K562 (cell line): ENCODE measurements around the gene DAPK1. TPM values are rescaled to one million over a fixed set of nuclear protein-coding genes. Genes with fewer than 3 reads are reported as not detected.

Experiments used
- ATAC-seq: fragments of 200-7000 bp; cut with Tn5 transposase; 3 replicates; pipeline ENCODE4 v1.9.1; 2020; ENCODE audit warnings: moderate library complexity
- BruUV-seq: library from RNA; stranded (reverse); fragments of 400-500 nt; replicated peaks from 2 replicates; lab custom pipeline; 2021; lab: Mats Ljungman, UMichigan
- CTCF ChIA-PET: fragments of 300-600 bp; formaldehyde crosslinking; extraction: SDS; loops from one replicate; lab custom pipeline; 2021; ENCODE audit warnings: low intra/inter-chr PET ratio; lab: Yijun Ruan, JAX
- POLR2A ChIA-PET: fragments of 300-600, 350-650 bp; sonication (Branson Sonifier 250); formaldehyde crosslinking; extraction: SDS; loops from one replicate; lab custom pipeline; 2021; ENCODE audit warnings: antibody characterized with exemption, inconsistent platforms; lab: Yijun Ruan, JAX
- DNase-seq, 4 experiments: peaks; one replicate each; pipeline versions ENCODE4 v3.0.0 to v3.0.0-alpha.2; 2011 to 2018; ENCODE audit warnings: low spot score in 3 of 4, mixed read lengths in 3 of 4; ENCODE audit errors: extremely low read depth in 1 of 4
- FAIRE-seq: peaks from 2 replicates; lab custom pipeline; 2011; peaks lifted over from hg19 to GRCh38; lab: Jason Lieb, UNC
- H2AFZ ChIP-seq: 2 replicates; pipeline ENCODE4 v1.6.0; 2011; ENCODE audit warnings: low read depth, low read length, control low read depth, inconsistent platforms
- H3K27ac ChIP-seq: fragments of 200-600 bp; 3 replicates; pipeline ENCODE4 v1.8.0; 2011; ENCODE audit warnings: low read depth, mild to moderate bottlenecking, control low read depth, inconsistent platforms, low read length, moderate library complexity, mixed read lengths; ENCODE audit errors: extremely low read depth
- H3K27me3 ChIP-seq, 2 experiments: fragments of 300-600 bp in 1 of 2; 2 replicates in 1 of 2; 3 replicates in 1 of 2; pipeline versions ENCODE4 v1.6.0 to v1.8.0; 2011; ENCODE audit warnings: inconsistent platforms in 2 of 2, low read length in 2 of 2, mild to moderate bottlenecking in 1 of 2, mixed read lengths in 1 of 2, moderate library complexity in 1 of 2; ENCODE audit not compliant: control insufficient read depth in 2 of 2, insufficient read depth in 2 of 2
- H3K36me3 ChIP-seq: fragments of 300-600 bp; 3 replicates; pipeline ENCODE4 v1.8.0; 2011; ENCODE audit warnings: mild to moderate bottlenecking, low read length, inconsistent platforms; ENCODE audit not compliant: control insufficient read depth, insufficient read depth
- H3K4me1 ChIP-seq, 2 experiments: fragments of 200-600 bp in 1 of 2; replicated peaks in 1 of 2; 2 replicates in 1 of 2; 3 replicates in 1 of 2; pipeline versions ENCODE4 v1.5.1 to v1.8.0; 2011; ENCODE audit warnings: inconsistent platforms in 2 of 2, low read length in 2 of 2, mild to moderate bottlenecking in 1 of 2, mixed read lengths in 1 of 2, moderate library complexity in 1 of 2; ENCODE audit not compliant: control insufficient read depth in 2 of 2, insufficient read depth in 2 of 2
- H3K4me2 ChIP-seq: 2 replicates; pipeline ENCODE4 v1.6.1; 2011; ENCODE audit warnings: low read length, control low read depth, inconsistent platforms, mixed read lengths; ENCODE audit not compliant: insufficient read depth
- H3K4me3 ChIP-seq: fragments of 200-600 bp; sonication (generic), shearing (Covaris generic); 2 replicates; pipeline ENCODE4 v1.5.1; 2016; ENCODE audit warnings: control low read depth, inconsistent platforms
- H3K79me2 ChIP-seq: fragments of 200-600 bp; 3 replicates; pipeline ENCODE4 v1.8.0; 2011; ENCODE audit warnings: low read length, inconsistent platforms; ENCODE audit not compliant: control insufficient read depth, insufficient read depth
- H3K9ac ChIP-seq, 2 experiments: 2 replicates each; pipeline versions ENCODE4 v1.6.0 to v1.6.1; 2011; ENCODE audit warnings: low read depth in 2 of 2, low read length in 2 of 2, control low read depth in 1 of 2, inconsistent platforms in 1 of 2, mild to moderate bottlenecking in 1 of 2, mixed read lengths in 1 of 2; ENCODE audit not compliant: insufficient read depth in 1 of 2
- H3K9me1 ChIP-seq: one replicate; pipeline ENCODE4 v1.6.0; 2011; ENCODE audit warnings: inconsistent platforms, mild to moderate bottlenecking, low read length, moderate library complexity; ENCODE audit not compliant: control insufficient read depth, insufficient read depth
- H3K9me3 ChIP-seq: replicated peaks from 2 replicates; pipeline ENCODE4 v1.5.1; 2011; ENCODE audit warnings: low read depth, low read length, inconsistent platforms; ENCODE audit not compliant: control insufficient read depth, insufficient read depth
- H4K20me1 ChIP-seq: replicated peaks from 2 replicates; pipeline ENCODE4 v1.6.1; 2011; ENCODE audit warnings: low read length, inconsistent platforms, mixed read lengths; ENCODE audit not compliant: control insufficient read depth, insufficient read depth
- ARNT ChIP-seq, 2 experiments: fragments of 450-650 bp; IDR thresholded peaks; 2 replicates each; pipeline ENCODE4 v1.6.1; 2016; ENCODE audit warnings: mild to moderate bottlenecking in 1 of 2
- HIVEP1 ChIP-seq: fragments of 250-450 bp; sonication (Bioruptor Pico); IDR thresholded peaks from 2 replicates; pipeline ENCODE4 v1.4.0; 2020; ENCODE audit warnings: mild to moderate bottlenecking
- RAD21 ChIP-seq, 2 experiments: fragments of 250-450 bp in 1 of 2; fragments of 450-650 bp in 1 of 2; sonication (Bioruptor Pico) in 1 of 2; formaldehyde crosslinking in 1 of 2; IDR thresholded peaks in 1 of 2; conservative IDR thresholded peaks in 1 of 2; 2 replicates each; pipeline versions ENCODE4 v1.4.0 to v1.8.0; 2020 to 2022; ENCODE audit warnings: mild to moderate bottlenecking in 2 of 2, moderate library complexity in 1 of 2
- SPI1 ChIP-seq: IDR thresholded peaks from 2 replicates; pipeline ENCODE4 v1.6.1; 2011; ENCODE audit warnings: low read depth, low read length, control low read depth, borderline replicate concordance
- SRF ChIP-seq, 2 experiments: fragments of 250-450, 450-650 bp in 1 of 2; sonication (Bioruptor Pico) in 1 of 2; sonication (generic) in 1 of 2; formaldehyde crosslinking; IDR thresholded peaks; 2 replicates each; pipeline versions ENCODE4 v1.5.0 to v1.5.1; 2020 to 2022; ENCODE audit warnings: mild to moderate bottlenecking in 1 of 2, missing genetic modification reagents in 1 of 2
- STAG1 ChIP-seq: sonication (generic); formaldehyde crosslinking; IDR thresholded peaks from 2 replicates; pipeline ENCODE4 v1.5.0; 2020; ENCODE audit warnings: missing genetic modification reagents, borderline replicate concordance
- TEAD2 ChIP-seq: fragments of 450-650 bp; IDR thresholded peaks from 2 replicates; pipeline ENCODE4 v1.6.1; 2016; ENCODE audit warnings: missing genetic modification characterization, control low read depth, missing compliant biosample characterization
- ZNF217 ChIP-seq: sonication (generic); formaldehyde crosslinking; IDR thresholded peaks from 2 replicates; pipeline ENCODE4 v1.8.0; 2022; ENCODE audit warnings: mild to moderate bottlenecking, missing genetic modification reagents
- WGBS: fragments of 100-300 bp; shearing (Covaris generic); methylation state at CpG from one replicate; pipeline ENCODE4 v1.1.6; 2016; ENCODE audit warnings: low coverage, mixed read lengths; ENCODE audit not compliant: insufficient coverage; ENCODE audit errors: missing lambda C conversion rate; 5-methylcytosine and 5-hydroxymethylcytosine counted together
- in situ Hi-C: fragments of 300-500 bp; cut with MboI; formaldehyde crosslinking; loops from 4 replicates; pipeline ENCODE4 v1.15.0; 2018; ENCODE audit warnings: inconsistent platforms, mixed read lengths
- intact Hi-C: fragments of 100-400 bp; cut with micrococcal nuclease; formaldehyde crosslinking; loops from 2 replicates; pipeline ENCODE4 v1.14.2; 2022
- polyA plus RNA-seq, 8 experiments: library from polyadenylated mRNA; depleted of rRNA in 4 of 8; stranded (reverse) in 5 of 8; unstranded in 3 of 8; fragments of >200 nt; fragmentation: Nextera tagmentation in 2 of 8; fragmentation: Illumina TruSeq in 1 of 8; extraction: Ambion mirVana in 2 of 8; extraction: Trizol in 1 of 8; gene quantifications; 2 replicates each; pipeline versions ENCODE4 v1.2.1 to v1.2.3, GENCODE V29; 2011 to 2014; ENCODE audit warnings: inconsistent platforms in 1 of 8, missing spikeins in 1 of 8
- total RNA-seq, 7 experiments: library from RNA; depleted of rRNA in 6 of 7; stranded (reverse); fragments of >200 nt in 6 of 7; fragmentation: Illumina TruSeq in 2 of 7; extraction: Trizol in 2 of 7; gene quantifications; 2 replicates each; pipeline versions ENCODE4 v1.2.1 to v1.2.3, GENCODE V29; 2011 to 2021; ENCODE audit warnings: low replicate concordance in 1 of 7
- TF ChIP-seq, protein P1 (sequence below), 2 experiments: fragments of 450-650 bp; formaldehyde crosslinking in 1 of 2; IDR thresholded peaks; 2 replicates each; pipeline versions ENCODE4 v1.4.0 to v1.6.1; 2014 to 2020; ENCODE audit warnings: mild to moderate bottlenecking in 2 of 2, borderline replicate concordance in 1 of 2, low read depth in 1 of 2
- TF ChIP-seq, protein P2 (sequence below): fragments of 450-650 bp; formaldehyde crosslinking; IDR thresholded peaks from 2 replicates; pipeline ENCODE4 v1.4.0; 2020; ENCODE audit warnings: mild to moderate bottlenecking, moderate library complexity

Gene DAPK1
- total and polyA plus RNA-seq, 9 of the 15 experiments (the other 6 are each of a cell fraction or from before 2014, with no cell fraction given): 1.7 to 26.4 (median 15.8) TPM

DNA sequence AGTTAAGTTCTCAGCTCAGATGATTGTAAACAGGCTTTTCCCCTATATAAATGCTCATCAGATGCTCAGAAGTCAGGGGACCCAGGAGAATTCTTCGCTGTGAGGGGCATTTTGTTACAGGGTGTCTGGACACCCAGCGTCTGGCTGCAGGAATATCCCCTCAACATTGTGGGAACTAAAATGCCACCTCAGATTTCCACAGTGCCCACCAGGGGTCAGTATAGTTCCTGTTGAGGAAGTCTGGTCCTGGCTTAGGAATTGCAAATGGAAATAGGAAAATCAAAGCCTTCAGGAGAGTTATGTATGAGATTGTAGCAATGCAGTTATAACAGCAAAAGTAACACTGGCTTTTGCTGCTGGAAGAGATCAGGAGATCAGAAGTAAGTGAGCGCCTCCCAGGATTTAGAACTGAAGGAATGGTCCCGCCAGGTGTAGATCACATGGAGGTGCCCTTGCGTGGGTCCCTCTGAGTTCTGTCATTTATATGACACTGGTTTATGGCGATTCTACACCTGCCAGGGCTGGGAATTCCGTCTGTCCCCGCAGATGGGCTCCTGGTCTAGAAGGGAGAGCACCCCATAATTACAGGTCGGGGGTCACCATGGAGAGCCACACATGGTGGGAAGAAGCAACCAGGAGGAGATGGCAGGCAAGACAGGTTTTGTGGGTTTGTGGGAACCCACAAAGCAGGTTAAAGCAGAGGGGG is 181.1 kb downstream of the DAPK1 start:
- no peak overlapping the region for H3K9ac ChIP-seq
- POLR2A ChIA-PET: no interaction called here
- BruUV-seq: no TSS peak
- no peak overlapping the region for H2AFZ ChIP-seq
- 48% methylated on average over 8 of the region's 9 CpGs for WGBS
- H3K4me2 ChIP-seq: no peak overlapping the region
- H3K27ac ChIP-seq: no peak overlapping the region
- H3K36me3 ChIP-seq: peaks cover 7% of the 10 kb centered on the region; the same call in 1 of the 3 replicates
- in situ Hi-C loops: loop anchor here (5.0 to 25.0 kb wide), 3 partner anchors 133 to 633 kb away; no protein-coding TSS in a partner anchor
- ATAC-seq: peak; percentile 63
- H3K4me3 ChIP-seq: no peak overlapping the region
- DNase-seq: peak; percentile 47 to 69 (median 57)
- peaks cover 10% of the 10 kb centered on the region in 2 experiments; a peak in 4 of 5 replicates for H3K4me1 ChIP-seq
- CTCF ChIA-PET: interaction anchor here (1.8 kb wide), 1 partner anchor 134 kb away, joined by 7 read pairs; no protein-coding TSS in a partner anchor
- no peaks in the 10 kb centered on the region for H3K27me3 ChIP-seq
- FAIRE-seq: peak; percentile 83
- intact Hi-C loops: loop anchor here (1.0 kb wide), 1 partner anchor 134 kb away; no protein-coding TSS in a partner anchor
- H4K20me1 ChIP-seq: no peaks in the 10 kb centered on the region
- no peaks in the 10 kb centered on the region for H3K9me3 ChIP-seq
- H3K79me2 ChIP-seq: no peaks in the 10 kb centered on the region
- peaks cover 2% of the 10 kb centered on the region for H3K9me1 ChIP-seq
- no peak for TF ChIP-seq TEAD2 (tag)
- TF ChIP-seq SRF (CRISPR knock-in tag; IDR thresholded peaks at IDR 0.05): no peak
- no peak for TF ChIP-seq ARNT (IDR thresholded peaks at IDR 0.05)
- TF ChIP-seq HIVEP1 (CRISPR knock-in tag): no peak
- TF ChIP-seq STAG1 (CRISPR knock-in tag): peak; percentile 17; the same call in 1 of the 2 replicates
- TF ChIP-seq, protein P1, sequence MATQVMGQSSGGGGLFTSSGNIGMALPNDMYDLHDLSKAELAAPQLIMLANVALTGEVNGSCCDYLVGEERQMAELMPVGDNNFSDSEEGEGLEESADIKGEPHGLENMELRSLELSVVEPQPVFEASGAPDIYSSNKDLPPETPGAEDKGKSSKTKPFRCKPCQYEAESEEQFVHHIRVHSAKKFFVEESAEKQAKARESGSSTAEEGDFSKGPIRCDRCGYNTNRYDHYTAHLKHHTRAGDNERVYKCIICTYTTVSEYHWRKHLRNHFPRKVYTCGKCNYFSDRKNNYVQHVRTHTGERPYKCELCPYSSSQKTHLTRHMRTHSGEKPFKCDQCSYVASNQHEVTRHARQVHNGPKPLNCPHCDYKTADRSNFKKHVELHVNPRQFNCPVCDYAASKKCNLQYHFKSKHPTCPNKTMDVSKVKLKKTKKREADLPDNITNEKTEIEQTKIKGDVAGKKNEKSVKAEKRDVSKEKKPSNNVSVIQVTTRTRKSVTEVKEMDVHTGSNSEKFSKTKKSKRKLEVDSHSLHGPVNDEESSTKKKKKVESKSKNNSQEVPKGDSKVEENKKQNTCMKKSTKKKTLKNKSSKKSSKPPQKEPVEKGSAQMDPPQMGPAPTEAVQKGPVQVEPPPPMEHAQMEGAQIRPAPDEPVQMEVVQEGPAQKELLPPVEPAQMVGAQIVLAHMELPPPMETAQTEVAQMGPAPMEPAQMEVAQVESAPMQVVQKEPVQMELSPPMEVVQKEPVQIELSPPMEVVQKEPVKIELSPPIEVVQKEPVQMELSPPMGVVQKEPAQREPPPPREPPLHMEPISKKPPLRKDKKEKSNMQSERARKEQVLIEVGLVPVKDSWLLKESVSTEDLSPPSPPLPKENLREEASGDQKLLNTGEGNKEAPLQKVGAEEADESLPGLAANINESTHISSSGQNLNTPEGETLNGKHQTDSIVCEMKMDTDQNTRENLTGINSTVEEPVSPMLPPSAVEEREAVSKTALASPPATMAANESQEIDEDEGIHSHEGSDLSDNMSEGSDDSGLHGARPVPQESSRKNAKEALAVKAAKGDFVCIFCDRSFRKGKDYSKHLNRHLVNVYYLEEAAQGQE (IDR thresholded peaks at IDR 0.05; ENCODE audit: borderline replicate concordance): peak; percentile 48; the same call in 1 of the 2 replicates
- TF ChIP-seq, protein P1 (CRISPR knock-in tag; IDR thresholded peaks at IDR 0.05; ENCODE audit: low read depth): no peak
- TF ChIP-seq RAD21 (CRISPR knock-in tag; conservative IDR thresholded peaks at IDR 0.05 in 1 of 2, IDR thresholded peaks at IDR 0.05 in 1 of 2): peak; percentile 54 to 79
- peak; percentile 23; the same call in 1 of the 2 replicates for TF ChIP-seq SPI1
- no peak for TF ChIP-seq ZNF217 (CRISPR knock-in tag)
- TF ChIP-seq, protein P2, sequence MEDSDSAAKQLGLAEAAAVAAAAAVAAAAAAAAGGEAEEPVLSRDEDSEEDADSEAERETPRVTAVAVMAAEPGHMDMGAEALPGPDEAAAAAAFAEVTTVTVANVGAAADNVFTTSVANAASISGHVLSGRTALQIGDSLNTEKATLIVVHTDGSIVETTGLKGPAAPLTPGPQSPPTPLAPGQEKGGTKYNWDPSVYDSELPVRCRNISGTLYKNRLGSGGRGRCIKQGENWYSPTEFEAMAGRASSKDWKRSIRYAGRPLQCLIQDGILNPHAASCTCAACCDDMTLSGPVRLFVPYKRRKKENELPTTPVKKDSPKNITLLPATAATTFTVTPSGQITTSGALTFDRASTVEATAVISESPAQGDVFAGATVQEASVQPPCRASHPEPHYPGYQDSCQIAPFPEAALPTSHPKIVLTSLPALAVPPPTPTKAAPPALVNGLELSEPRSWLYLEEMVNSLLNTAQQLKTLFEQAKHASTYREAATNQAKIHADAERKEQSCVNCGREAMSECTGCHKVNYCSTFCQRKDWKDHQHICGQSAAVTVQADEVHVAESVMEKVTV (CRISPR knock-in tag): peak; percentile 40; the same call in 1 of the 2 replicates
